NCI-H2029 treated with DMSO at 0.1 percent for 48 hours (cell line): Measurements from ENCODE around the gene LSM3.

ENCODE experiments used
- DNase-seq: peaks from one replicate; lab custom pipeline; 2025; lab: John Stamatoyannopoulos, UW

Gene LSM3

DNA sequence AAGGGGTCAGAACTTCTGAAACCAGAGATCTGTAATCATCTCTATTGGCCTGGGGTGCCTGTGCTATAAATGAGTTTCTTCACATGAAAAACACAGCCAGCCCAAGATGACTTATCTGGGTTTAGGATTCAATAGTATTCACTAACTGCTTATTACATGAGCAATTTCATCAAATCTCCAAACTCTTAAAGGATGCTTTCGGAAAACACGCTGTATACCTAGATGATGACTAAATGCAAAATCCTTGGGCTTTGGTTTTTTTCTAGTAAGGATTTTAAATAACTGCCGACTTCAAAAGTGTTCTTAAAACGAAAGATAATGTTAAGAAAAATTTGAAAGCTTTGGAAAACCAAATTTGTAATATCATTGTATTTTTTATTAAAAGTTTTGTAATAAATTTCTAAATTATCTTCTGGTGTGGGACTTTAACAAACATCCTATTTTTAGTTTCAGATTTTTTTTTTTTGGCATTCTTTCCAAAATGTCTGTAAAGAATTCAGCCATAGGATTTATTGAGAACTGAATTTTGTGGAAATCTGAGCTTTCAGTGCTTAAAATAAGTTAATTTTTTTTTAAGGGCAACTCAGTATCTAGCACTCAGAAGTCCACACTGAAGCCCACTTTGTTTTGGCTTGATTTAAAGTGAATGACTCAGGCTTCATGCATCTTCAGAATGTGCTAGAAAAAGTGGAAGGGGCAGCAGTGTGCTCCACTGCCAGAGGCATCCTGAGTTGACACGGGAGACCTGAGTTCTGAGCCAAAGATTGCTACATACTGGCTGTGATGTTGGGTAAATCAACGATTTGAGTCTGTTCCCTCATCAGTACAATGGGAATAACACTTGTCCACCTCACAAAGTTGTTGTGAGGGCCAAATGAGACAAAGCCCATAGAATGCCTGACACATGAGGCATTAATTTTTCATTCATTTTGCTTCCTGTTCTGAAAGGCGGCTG is 35.1 kb upstream of the LSM3 start:
- peak; percentile 56 for DNase-seq

DNA sequence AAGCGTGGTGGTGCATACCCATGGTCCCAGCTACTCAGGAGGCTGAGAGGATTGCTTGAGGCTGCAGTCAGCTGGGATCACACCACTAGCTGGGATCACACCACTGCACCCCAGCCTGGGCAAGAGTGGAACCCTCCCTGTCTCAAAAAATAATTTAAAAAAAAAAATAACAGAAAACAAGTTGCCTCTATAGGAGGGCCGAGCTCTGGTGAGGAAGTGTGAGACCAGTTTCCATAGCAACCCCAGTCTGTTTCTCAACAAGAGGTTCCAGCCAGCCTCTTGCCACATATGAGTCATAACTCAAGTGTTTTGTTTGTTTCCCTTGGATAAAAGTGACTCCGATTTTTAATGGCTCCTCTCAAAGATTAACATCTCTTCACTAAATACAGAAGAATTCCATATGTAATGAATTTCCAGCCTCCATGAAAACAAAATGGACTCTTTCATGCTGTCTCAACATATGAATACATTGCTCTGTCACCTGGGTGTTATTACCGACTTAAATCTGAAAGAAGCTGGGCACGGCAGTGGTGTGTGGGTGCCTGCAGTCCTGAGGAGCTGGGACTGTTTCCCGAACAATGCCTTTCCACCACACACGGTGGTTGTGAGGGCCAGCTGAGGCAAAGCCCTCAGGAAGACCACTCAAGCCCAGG is 34.1 kb upstream of the LSM3 start:
- peak; percentile 97 for DNase-seq

DNA sequence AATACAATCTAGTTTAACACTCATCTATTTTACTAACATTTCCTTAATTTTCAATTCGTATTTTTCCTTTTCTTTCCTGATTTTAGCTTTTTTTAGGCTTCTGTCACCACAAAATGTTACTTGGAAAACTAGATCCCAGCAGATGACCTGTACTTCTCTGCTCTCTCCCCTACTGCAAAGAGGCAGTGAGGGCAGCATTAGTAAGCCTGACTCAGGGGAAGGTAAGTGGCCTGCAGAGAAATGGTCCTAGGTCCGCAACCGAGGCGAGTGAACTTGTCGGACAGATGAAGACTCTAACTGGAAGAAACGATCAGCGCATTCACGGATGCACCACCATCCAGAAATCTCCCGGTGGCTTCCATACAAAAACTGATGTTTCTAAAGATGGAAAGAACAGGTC is 33.4 kb upstream of the LSM3 start:
- DNase-seq: no peak

DNA sequence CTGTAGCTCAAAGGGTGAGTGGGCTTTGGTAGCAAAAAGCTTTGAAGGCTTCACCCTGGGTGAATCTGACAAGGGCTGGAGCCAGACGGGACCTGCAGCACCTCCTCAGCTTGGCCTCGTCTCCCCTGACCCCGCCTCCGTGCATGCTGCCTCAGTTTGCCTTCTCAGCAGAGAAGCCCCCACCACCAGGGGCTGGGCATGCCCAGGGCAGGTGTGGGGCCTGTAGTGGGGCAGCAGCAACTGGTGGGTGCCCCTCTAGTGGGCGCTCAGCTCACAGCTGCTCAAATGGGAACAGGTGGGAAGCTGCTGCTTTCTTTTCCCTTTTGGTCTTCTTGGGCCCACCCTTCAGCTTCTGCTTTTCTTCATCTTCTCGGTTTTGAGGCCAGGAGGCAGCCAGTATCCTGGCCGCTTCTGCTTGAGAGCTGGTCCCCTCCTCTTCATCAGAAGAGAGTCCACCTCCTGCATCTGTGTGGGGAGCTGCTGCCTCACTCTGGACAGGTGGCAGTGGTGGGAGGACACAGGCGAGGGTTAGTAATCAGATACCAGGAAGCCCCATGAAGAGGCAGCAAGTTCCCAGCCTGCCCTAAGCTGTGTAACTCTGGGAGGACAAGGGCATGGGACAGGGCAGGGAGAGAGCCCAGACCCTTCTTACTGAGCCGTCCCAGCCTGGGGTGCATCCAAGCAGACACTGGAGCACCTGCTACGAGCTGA is 32.8 kb upstream of the LSM3 start:
- no peak for DNase-seq

DNA sequence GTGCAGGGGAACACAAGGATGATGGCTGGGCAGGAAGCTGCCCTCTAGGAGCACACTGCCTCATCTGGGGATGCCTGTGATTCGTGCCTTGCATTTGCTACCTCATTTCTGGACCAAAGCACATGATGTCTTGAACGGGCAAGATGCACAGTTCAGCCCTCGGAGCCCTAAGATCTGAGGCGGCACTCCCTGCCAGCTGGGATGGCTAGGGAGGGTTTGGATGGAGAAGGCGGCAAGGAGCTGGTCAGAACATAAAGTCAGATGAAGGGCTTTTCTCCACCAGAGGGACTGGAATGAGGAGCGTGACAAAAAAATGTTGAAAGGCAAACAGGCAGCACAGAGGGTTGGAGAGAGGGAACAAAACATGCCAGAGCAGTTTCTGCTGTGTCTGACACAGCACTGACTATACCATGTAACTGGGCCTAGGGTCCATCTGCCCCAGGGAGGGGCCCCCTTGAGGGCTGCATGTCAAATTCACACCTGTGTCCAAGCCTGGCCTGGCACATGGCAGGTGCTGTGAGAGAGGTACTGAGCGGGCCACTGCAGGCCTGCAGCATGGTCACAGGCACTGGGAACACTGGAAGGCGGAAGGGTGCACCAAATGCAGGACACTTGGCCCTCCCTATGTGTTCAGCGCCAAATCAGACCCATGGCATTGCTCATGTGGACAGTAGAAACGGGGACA is 32.1 kb upstream of the LSM3 start:
- no peak for DNase-seq

DNA sequence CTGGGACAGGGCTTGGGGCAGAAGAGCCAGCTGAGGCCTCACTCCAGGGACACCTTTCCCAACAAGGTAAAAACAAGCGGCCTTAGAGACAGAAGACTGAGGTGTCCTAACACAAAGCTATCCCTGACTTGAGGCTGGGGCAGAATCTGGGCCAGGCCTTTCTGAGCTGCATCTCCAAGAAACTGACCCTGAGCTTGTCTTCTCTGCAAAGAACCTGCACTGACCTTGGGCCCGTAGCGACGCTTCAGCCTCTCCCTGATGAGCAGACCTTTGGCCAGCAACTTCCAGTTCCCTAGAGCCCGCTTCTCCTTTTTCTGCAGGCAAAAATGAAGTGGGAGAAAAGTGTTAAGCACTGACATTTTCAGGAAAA is 31.6 kb upstream of the LSM3 start:
- no peak for DNase-seq

DNA sequence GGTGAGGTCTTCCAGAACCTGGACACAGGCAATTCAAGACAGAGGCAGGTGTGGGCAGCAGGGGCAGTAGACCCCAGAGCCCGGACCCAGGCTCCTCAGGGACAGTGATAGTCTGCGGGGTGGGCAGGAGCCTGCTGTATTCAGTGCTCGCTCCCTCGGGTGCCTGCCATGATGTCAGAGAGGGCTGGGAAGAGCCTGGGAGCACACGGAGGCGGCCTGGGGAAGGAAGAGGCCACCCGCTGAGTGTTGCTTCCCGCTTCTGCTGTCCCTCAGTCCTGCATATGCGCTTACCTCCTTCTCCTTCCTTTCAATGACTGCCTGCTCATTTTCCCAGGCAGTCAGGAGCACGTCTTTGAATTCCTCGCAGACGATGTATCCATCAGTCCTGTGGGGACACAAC is 31.0 kb upstream of the LSM3 start:
- no peak for DNase-seq

DNA sequence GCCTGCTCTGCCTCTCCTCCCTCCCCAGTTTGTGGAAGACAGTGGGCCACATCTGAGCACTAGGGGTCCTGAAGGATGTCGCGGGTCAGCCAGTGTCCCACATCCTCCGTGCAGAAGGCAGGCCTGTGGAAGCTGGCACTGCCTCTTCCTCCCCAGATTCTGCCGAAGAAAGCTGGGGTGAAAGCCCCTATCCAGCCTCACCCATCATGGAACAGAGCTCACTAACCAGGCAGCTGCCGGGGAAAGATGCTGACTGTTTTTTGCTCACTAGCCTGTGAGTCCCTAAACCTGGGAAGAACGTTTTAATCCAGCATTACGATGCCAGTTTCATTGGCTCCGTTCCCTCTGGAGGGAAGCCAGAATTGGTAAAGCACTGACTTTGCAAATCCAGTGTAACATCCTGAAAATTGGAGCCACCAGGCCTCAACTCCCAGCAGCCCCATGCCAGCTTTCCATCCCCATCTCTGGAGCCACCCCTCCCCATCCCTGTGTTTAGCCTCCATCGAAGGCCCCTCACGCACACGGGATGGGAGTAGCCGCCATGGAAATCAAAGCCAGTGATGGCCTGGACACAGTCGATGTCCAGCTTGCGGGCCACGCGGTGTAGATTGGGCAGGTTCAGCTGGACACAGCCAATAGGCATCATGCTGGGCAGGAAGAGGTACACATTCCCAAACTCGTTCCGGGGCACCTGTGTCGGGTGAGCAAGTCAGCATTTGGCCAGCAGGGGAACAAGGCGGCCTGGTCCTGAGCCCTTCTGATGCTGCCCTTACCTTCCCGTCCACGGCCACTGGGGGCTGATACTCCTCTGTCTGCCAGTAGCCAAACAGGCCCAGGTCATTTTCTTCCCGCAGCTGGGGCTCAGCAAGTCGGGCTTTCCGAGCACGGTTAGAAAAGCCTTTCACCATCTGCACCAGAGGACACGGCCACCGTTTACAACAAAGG is 30.3 kb upstream of the LSM3 start:
- no peak for DNase-seq

DNA sequence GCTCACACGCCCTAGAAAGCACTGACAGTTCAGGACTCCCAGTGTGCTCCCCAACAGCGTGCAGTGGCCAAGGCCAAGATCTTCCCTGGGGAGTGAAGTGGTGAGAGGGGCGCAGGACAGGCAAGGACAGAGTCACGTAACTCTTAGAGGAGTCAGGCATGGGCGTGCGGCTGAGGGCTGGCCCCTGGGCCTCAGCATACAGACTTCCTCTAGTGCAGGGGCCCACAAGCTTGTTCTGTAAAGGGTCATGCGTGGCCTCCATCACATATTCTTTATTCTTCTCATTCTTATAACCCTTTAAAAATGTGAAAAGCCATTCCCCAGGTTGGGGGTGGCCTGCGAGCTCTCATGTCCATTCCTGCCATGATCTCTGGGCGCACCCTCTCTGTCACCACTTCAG is 28.5 kb upstream of the LSM3 start:
- DNase-seq: no peak

DNA sequence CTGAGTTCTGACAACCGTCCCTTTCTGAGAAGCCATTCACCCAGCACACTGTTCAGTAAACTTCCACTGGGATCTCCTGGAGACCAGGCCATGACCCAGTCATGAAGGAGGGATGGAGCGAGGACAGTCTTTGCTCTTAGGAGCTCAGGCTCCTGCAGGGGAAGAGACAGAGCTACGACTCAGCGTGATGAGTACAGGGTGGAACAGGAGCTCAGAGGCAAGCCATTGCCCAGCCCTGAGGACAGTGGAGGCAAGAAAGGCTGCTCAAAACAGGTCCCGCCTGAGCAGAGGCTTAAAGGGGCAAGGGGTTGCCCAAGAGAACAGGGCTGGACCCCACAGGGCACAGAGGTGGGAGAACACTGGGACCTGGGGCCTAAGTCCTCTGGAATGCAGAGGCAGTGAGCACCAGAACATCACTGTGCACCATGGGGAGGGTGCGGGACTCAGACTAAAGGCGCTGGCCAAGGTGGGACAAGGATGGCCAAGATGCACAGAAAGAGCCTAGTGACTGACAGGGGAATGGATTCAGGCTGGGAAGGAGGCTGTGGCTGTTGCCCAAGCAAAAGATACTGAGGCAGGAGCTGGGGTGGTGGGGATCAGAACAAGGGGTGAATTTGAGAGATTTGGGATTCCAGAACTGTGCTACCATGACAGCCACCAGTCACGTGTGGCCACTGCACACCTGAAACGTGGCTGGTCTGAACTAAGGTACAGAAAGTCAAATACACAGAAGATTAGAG is 28.0 kb upstream of the LSM3 start:
- DNase-seq: no peak

DNA sequence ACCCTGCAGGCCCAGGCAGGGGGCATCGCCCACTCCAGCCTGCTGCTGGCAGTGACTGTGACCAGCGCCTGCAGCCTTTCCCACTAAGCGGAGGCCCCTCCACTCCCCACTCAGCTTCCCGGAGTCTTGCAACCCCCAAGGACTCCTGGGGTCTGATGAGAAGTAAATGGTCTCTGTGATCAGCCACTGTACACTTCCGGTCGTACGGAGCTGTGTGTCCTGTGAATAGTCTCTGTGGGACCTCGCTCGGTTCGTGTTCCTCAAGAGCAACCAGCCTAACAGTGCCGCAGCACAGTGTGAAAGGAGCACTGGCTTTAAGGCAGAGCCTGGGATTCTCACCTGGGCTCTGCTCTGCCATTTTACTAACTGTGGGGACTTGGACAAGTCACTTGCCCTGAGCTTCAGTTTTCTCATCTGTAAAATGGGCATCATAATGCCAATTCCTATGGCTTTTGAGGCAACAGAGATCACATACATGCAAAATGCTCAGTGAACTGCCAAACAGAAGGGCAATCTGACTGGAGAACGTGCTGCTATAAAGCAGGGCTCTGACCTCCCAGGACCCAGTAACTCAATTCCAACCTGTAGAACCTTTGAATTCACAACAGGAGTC is 27.0 kb upstream of the LSM3 start:
- no peak for DNase-seq

DNA sequence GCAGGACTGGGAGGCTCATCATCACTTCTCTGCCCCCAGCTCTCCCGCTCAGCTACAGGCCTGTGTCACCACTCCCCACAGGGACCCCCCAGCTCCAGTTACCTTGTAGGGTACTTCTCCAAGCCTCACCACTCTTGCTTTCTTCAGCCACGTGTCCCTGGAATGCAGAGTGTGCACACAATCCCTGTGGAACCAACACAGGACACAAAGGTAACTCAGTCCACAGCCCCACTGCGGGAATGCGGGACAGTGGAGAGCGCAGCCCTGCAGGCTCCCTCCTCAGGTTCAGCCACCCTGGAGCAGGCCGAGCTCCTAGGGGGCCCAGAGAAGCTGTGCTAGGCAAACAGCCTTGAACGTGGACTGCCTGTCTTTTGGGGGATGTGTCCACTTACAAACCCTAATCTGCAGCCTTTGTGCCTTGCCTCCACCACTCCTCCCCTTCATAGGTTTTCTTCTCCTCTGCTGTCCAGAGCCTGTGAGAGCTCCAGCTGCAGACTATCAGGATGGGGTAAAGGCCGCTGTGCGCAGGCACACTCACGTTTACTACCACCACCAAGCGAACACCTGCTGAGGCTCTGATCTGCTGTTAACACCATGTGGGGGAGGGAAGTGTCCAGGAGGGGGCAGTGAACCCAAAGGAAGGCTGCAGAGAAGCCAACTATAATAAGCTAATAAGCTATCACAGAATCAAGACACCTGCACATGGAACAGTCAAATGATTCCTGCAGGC is 26.2 kb upstream of the LSM3 start:
- no peak for DNase-seq

DNA sequence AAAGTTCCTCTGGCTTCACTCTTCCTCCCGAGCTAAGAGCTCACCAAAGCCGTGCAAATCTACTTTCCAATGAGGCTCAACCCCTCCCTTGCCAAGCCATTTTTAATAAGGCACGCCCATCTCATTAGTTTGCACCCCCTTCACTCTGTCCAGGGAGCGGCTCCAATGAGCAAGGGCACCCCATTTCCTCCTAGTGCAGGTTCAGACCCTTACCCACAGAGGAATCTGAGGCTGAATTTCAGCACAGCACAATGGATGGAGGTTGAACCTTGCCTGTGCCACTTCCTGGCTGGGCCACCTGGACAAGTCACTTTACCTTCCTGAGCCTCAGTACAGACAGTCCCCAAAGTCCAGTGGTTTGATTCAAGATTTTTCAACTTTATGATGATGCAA is 25.7 kb upstream of the LSM3 start:
- no peak for DNase-seq

DNA sequence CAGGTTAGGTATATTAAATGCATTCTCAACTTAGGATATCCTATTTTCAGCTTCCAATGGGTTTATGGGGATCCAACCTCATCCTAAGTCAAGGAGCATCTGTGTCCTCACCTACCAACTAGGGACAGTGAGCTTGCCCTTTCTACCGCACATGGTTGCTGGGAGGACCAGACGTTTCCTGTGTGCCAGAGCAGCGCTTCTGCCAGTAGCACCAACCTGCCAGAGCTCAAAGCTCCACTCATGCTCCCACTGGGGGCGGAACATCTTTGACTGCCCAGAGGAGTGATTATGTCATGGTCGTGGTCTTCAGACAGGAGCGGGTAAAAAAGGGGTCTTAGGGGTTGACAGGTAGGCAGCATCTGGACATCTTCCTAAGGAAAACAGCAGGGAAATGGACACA is 25.0 kb upstream of the LSM3 start:
- no peak for DNase-seq

DNA sequence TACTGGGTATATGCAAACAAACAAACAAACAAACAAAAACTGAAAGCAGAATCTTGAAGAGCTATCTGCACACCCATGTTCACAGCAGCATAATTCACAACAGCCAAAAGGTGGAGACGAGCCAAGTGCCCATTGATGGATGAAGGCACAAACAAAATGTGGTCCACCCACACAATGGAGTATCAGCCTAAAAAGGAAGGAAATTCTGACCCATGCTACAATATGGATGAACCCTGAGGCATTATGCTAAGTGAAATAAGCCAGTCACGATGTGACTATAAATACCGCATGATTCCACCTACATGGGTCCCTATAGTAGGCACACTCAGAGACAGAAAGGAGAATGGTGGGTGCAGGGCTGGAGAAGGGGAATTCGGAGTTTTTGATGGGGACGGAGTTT is 24.3 kb upstream of the LSM3 start:
- no peak for DNase-seq

DNA sequence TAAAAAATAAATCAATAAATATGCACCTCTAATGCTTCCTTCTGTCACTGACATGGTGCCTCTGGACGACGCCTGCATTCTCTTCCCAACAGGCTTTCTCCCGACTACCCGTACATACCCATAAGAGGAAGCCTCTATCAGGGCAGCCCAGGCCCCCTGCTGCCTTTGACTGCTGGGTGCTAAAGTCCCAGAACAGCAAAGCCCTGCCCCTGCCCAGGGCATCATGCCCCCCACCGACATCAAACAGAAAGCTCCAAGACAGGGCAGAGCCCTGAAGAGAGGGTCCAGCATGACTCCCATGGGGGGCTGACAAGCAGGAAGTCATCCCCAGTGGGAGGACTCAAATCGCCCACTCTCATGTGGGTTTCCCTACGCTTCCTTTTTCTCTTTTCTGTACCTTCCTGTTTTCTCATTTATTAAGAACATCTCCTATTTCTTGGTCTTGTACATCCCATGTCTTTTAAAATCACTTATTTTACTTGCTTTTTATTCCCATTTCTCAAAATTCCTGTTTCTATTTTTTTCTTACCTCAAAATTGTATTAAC is 23.6 kb upstream of the LSM3 start:
- no peak for DNase-seq

DNA sequence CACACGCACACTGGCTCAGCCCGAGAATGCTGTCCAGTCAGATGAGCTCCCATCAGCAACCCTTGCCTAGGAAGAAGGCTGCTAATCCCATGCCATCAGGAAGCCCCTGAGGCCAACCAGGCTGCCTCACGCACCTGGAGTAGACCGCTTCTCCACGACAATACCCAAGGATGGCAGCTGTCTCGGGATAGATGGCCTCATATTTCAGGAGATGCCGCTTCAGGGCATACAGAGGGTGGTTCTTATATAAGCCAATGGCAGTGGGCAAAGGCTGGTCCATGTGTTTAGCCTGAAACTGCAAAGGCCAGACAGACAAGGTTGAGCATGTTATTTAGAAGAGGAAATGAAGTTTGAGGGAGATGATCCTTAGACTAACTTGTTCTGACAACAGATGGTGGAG is 22.4 kb upstream of the LSM3 start:
- no peak for DNase-seq

DNA sequence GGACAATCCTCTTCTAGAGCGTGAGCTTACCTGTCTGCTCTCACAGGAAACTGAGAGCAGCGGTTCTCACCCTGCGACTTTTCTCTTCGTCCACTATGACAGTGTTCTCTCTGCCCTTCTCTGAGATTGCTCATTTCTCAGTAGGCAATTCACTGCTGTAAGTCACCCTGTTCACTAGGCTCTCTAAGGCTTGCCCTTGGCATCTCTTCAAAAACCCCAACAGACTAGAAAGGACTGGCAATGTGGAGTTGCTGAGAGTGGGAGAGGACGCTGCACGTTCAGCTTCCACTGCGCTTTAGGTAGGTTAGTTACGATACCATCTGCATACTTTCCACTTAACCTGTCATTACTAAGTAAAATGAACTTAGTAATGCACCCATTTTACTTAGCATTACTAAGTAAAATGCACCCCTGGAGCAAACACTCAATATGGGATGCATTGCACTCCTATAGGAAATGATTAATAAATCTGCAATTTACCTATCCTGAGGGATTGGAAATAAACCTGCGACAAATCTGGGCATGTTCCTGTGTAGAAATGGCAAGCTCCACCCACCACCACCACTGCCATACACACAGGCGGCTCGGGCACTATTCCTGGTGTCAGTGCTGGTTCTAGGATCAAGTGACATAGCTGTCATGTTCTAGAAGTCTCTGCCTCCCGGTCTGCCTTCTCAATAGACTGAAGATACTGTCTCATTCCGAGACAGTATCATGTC is 21.6 kb upstream of the LSM3 start:
- no peak for DNase-seq
